HG03039 (cell line): ENCODE results near the gene RMDN2.

ENCODE experiments used
- ATAC-seq: cut with Tn5 transposase; IDR thresholded peaks from one replicate; pipeline ENCODE4 v1.9.1; 2021; ENCODE audit warnings: mild to moderate bottlenecking, moderate library complexity; ENCODE audit not compliant: unreplicated experiment

The RMDN2 gene, protein sequence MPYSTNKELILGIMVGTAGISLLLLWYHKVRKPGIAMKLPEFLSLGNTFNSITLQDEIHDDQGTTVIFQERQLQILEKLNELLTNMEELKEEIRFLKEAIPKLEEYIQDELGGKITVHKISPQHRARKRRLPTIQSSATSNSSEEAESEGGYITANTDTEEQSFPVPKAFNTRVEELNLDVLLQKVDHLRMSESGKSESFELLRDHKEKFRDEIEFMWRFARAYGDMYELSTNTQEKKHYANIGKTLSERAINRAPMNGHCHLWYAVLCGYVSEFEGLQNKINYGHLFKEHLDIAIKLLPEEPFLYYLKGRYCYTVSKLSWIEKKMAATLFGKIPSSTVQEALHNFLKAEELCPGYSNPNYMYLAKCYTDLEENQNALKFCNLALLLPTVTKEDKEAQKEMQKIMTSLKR

DNA sequence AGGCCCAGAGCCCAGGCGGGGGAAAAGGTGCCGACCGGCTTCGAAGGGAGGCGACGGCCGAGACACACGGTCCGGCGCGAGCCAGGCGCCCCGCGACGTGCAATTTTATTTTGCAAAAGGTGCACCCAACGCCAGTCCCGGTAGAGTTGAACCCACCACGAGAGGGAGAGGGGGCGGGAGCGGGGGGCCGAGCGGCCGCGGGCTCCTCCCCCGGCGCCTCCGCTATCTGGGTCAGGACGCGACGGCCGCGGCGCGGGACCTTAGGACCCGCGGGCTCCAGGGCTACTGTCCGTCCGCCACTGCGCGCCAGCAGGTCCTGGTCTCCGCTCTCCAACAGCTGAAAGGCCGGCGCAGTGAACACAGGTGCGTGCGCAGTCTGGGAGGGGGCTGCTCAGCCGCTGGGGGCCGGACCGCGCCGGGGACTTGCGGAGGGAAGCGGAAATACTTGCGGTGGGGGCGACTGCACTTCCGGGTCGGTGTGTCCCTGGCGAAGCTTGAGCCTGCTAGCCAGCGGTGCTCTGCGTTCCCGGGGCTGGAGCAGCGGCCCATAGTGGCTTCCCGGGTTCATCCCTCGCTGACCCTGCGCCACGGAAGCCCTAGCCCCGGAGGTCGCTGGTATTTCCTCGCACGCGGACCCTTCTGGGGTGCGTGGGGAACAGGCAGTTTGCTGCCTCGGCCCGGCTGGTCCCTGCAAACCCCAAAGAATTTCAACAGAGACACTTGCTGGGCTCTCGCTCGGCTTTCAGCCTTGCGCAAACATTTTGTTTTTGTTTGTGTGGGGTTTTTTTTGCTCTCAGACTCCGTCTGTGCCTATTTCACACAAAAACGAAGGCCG, at the start of gene RMDN2:
Gene RMDN2, plus strand, starts transcription at position 225 of the 835 bp plus-strand sequence. CDS start 3,991 bp downstream, outside the sequence.
- peak; percentile 75 for ATAC-seq

DNA sequence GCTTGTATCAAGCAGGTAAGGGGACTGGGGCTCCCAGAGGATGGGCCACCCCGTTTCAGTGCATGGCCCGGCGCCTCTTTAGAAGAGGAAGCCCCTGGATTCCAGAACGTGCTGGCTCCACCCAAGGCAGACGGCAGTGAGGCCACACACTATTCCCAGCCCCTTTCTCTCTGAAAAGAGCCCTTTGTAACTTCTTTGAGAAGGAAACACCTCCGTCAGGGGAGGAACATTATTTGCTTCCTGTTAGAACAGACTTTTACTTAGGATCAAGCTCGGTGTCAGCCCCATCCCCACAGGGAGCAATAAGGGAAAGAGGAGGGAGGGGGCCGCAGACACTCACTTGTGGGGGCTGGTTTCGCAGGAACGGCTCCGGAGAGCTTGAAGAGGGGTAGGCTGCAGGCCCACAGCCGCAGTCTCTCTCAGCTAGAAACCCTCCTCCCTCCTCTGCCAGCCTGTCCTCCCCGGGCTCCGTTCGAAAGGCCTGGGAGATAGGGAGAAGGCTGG, 49.6 kb upstream of the RMDN2 start:
- no peak for ATAC-seq

DNA sequence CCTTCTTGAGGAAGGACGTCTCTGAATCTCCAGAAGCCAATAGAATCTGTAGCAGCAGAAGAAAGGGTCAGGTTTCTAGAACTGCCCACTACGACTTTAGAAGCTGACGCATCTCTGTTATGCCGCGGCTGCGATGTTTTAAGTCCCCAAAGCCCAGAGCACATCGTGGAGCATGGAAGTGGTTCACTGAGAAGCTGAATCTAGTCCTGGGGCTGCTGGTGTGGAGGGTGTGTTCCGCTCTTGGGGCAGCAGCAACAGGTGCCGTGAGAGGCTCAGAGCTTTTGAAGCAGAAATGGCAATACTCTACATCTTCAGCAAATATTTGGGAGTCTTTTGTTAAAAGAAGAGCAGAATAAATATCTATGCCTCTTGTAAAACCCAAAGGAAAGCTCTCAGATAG, 48.9 kb upstream of the RMDN2 start:
- ATAC-seq, result no peak

DNA sequence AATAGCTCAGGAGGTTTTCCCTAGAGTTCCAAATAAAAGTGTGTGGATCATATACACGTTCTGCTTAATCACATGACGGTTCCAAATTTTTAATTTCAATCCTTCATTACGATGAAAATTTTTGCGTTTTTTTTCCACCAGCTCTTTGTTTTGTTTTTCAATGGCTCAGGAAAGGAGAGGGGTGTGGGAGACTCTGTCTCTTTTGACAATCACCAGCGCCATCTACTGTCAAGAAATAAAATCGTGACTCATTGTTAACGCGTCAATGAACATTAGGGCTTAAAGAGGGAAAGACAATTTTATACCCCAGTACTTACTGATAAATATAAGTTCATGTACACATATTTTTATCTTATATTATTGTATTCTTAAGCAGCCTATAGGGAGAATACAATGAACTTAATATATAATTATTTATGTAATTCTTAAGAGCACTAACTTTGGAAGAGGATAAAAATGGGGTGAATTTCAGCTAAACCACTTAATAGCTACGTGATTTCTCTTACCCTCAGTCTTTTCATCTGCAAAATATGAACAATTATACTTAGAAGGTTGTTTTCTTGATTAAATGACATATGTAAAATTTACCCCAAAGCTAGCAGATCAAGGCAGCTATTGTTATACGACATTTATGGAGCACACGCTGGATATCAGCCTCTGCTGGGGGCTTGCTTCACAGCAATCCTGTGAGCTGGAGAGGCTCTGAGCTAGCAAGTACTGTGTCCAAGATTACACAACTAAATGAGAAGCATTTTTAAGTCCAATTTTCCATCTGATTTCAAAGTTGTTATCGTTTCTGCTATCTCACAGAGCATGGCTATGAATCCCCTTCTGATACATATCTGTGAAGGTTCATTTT, 47.4 kb upstream of the RMDN2 start:
- ATAC-seq, result no peak

DNA sequence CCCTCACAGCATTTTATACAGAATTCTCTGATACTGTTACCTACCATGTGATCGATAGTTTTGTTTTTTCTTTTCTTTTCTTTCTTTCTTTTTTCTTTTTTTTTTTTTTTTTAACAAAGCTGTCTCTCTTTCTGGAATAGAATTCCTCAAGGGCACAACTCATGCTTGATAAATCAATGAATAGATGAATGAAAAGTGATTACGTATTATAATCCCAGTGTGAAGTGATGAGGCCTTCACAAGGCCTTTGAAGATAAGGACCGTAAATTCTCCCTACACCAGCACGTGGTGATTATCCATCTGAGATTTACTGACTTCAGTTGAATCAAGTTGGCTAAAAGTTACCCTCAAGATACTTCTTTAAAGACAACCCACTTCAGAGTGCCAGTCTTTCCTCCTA, 46.6 kb upstream of the RMDN2 start:
- ATAC-seq, result no peak

DNA sequence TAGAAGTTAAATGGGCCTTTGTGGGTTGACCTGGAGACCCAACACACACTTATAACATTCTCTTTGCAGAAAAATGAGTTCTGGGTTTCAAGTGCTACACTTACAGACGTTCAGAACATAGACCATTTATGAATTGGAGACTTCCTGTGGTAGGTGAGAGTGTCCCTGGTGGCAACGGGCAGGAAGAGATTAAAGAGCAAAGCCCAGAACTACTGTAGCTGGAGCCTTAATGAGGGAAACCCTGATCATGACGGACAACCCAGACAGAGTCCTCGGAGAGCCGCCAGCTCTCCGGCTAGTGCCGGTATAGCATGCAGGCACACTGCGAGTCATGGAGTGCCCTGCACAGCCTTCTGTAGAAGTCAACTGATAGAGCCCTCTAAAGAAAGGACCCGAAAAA, 44.5 kb upstream of the RMDN2 start:
- no peak for ATAC-seq

DNA sequence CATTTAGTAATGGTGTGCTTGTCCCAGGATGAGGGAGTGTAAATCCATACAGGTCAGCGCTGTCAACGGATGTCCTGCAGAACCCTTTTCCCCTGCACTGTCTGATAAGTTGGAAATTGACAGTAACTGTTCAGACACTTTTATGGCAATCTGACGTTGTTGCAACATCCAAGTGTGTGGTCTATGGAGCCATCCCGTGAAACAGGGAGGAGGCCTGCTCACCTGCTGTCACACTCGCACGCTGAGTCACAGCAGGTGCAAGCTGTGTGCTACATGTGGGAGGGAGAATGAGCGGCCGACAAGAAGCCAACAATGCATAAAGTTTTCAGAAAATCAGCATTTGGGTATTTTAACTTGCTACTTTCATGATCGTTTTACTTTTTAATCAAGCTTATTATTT, 43.7 kb upstream of the RMDN2 start:
- ATAC-seq, result no peak

DNA sequence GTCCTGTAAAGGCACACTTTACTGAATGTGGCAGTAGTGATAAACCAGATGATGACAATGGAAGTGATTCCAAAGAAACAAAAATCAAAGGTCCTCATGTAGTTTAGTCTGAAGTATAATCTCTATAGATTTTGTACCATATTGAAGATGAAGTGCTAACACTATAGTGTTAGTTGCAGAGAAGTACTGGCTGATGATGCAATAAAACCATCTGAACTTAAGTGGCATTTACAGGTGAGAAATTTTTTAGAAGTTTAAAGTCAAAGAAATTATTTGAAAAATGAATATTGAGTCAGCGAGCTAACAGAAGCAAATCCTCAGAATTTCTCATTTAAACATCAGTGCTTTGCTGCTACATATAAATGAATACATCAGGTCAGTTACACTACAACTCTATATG, 43.1 kb upstream of the RMDN2 start:
- ATAC-seq, result no peak

DNA sequence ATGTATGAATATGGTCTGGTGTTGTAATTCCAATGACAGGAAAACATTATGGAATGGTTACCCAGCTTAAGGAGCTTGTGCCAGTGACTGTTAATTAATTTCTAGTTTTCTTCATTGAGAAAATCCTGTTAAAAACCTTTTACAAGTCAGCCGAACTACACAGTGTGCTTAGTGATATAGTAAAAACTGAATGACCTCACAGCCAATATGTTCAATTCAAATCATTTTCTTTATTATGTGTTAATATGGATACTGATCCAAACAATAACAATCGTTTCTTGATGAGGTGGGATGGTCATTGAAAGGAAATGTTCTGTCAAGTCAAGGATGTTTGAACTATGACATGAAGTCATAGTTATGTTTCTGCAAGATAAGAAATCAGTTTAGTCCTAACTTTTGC, 41.6 kb upstream of the RMDN2 start:
- no peak for ATAC-seq

DNA sequence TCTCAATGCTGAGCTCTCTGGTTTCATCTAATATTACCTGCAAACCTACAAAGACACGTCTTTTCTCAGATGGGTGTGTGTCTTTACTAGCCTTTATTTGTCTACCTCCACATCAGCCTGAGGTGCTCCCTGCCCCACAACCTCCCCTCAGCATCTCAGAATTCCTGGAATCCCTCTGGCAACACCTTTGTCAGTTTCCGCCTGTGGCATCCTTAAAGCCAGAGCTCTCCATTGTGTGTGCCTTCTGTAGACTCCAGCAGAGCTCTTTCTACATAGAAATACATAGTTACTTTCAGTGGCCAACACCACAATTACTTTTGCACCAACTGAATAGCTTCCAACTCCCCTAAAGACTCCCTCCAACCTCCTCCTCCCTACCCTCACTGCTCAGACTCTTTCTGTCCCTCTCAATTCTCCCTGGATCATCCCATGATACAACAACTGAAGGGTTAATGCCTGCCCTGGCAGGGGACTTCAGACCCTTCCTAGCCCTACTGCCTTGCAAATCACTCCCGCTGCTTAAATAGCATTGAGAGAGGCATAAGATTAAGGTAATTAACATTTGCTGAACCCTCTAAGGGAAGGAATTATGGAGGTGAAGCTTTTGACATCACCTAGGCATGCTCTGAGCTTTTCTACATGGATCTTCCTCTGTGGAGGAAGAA, 39.6 kb upstream of the RMDN2 start:
- no peak for ATAC-seq

DNA sequence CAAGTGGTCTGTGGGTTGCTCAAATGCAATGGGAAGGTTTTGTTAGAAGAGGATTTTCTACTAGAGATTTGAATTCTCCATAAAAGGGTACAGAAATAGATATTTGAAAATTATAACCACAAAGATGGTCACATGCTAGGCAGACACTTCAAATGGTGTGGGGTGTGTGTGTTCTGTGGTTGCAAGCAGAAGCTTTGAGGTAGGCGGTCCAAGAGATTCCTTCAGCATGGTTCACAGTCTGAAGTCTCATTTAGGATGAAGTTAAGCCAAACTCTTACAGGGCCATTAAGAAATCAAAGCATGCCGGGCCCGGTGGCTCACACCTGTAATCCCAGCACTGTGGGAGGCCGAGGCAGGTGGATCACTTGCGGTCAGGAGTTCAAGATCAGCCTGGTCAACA, 38.3 kb upstream of the RMDN2 start:
- no peak for ATAC-seq

DNA sequence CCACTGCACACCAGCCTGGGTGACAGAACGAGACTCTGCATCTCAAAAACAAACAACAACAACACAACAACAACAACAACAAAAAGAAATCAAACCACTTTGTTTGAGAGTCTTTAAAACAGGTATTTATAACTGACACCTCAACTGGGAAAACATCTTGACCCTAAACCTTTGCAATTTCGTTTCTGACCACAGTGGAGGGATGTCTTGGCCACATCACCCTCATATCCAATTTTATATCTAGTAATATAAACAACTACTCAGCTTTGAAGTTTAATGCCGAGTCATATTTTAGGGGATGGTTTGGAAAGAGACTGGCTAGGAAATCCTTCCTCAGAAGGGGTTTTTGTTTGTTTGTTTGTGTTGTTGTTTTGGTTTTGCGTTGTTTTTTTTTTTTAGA, 37.8 kb upstream of the RMDN2 start:
- no peak for ATAC-seq

DNA sequence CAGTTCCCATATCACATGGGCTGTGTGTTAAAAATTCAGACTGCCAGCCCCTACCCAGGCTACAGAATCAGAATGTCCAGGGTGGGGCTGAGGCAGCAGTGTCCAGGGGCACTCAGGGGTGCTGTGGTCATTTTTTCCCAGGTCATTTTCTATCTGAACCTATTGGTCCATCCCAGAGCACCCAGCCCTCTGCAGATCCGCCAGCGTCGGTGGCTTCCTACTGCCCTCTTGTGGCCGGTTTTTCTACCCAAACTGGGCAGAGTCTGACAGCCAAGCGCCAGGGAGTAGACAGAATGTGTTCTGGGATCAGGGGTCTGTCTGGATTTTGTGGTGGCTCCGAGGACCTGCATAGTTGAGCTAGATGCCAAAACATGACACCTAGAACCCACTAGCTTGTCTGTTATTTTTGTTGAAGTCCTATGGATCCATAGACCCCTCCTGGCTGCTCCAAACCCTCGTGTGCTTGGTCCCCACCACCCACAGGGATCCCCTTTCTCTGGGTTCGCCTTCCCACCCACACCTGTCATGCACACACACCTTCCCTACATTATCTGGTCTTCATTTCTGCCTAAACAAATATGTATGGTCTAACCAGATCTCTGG, 34.1 kb upstream of the RMDN2 start:
- no peak for ATAC-seq

DNA sequence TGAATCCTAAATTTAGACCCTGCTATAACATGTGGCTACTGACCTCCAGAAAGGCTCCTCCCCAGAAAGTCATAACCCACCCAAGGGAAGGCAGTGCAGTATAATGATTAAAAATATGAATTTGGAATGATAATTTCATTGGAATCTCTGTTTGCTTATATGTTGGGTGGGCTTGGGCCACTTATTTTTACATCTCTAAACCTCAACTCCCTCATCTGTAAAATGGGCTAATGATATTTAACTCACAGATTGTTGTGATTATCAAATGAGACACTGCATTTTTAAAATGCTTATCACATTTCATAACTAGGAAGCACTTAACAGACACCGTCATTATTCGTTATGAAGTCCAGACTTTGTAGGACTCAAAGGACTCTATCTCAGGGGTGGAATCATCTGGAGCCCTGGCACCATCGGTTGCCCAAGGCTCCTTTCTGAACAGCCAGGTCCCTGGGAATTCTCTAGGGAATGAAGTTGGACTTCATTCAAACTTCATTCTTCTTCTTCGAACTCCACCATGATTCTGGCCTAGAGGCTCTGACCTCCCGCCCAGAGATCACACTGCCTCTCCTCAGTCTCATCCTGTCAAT, 33.1 kb upstream of the RMDN2 start:
- ATAC-seq, result no peak

DNA sequence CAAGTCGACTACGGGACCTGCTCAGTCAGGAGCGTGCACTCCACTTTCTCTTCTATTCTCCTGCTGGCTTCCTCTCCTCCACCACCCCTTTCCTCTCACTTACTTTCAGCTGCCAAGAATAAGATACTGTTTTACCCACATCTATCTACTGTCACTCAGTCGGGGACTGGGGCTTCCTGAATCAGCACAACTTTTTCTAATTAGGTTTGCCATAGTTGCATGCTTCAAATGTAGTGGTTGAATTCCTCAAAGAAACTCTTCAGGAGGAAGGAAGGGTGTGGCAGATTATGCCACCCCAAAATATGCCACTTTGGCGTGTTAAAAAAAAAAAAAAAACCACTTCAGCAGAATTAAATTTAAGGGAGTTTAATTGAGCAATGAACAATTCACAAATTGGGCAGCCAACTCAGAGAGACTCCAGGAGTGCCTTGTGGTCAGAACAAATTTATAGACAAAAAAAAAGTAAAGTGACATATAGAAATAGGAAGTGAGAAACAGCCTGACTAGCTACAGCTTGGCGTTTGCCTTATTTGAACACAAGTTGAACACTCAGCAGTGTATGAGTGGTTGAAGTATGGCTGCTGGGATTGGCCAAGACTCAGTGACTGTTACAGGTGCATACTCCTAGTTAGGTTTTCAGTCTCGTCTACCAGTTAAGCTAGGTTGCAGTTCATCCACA, 32.5 kb upstream of the RMDN2 start:
- peak; percentile 61 for ATAC-seq

DNA sequence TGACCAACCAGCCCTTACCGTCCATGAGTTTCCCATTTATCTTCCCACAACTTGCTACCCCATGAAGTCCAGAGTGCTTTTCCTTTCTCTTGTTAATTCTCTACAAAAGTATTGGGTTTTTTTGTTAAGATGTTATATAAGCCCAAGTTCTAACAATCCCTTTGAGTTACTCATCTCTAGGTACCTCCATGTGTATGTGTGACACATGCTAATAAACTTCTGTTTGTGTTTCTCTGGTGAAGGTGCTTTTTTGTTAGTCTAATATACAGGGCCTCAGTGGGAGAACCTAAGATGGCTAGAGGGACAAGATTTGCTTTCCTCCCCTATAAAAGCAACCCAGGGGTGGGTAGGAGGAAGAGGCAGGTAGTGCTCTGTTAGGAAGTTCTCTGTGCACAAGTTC, 31.8 kb upstream of the RMDN2 start:
- ATAC-seq, result no peak

DNA sequence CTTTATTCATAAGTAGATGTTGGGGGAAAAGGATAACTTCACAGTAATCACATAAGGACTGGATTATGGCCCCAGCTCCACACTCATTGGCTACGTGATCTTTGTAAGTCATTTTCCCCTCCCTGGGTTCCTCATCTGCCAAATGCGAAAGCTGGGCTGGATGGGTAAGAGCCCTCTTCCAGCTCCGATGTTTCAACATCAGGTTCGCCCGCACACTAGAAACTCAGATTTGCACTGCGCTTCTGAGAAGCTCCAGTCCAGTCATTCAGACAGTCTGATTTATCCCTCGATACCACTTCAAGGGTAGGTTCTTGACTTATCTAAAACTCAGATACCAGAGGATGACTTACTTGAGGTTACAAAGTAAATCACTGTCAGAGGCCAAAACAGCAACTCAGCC, 31.0 kb upstream of the RMDN2 start:
- no peak for ATAC-seq

DNA sequence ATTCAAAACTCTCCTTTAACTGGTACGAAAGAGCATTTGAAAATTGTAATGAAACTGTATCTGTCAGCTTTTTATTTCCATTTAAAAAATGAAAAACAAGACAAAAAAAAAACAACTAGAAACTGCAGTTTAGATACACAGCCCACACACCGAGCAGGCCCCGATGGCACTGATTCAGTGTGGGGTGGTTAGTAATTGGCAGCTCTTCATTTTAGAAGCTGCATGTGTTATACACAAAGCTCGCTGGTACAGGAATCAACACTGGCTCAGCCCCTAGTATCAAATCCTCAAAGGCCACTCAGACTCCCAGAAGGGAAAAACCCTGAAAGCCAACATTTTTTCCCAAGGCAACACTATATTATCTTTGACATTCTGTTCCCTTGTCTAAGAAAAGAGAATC, 30.5 kb upstream of the RMDN2 start:
- ATAC-seq, result no peak

DNA sequence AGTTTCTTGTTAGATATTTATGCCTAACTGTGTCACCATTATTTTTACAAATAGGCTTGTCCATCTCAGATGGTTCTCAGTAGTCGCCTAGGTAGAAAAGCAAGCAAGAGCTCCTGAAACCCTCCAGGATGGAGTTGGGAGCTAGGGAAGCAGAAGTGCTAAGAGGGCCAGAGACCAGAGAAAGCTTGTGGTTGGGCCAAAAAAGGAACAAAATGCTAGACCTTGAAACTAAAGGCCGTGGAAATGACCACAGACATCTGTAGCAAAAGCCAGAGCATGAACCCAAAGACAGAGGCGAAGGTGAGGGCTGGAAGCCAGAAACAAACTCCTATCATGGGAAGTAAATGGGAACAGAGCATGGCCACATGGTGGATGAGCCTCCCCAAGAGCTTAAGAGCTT, 29.9 kb upstream of the RMDN2 start:
- ATAC-seq, result no peak
